DMS 273 (cell line): Measurements from ENCODE around the gene KLHL30.

Experiments
- DNase-seq: peaks from one replicate; lab custom pipeline; 2025; ENCODE audit not compliant: unreplicated experiment; lab: John Stamatoyannopoulos, UW

Gene KLHL30

GRCh38 chr2:238117199-238118154 is 21.0 kb upstream of the KLHL30 start:
- no peak for DNase-seq

- DNase-seq = peak; percentile 71
These were observed 18.6 kb upstream of the KLHL30 start for GRCh38 chr2:238119756-238120462.

GRCh38 chr2:238120463-238121298 is 17.8 kb upstream of the KLHL30 start:
- DNase-seq = peak; percentile 73

- DNase-seq = no peak
These were observed 16.8 kb upstream of the KLHL30 start for GRCh38 chr2:238121511-238122286.

- DNase-seq = no peak
These were observed 15.9 kb upstream of the KLHL30 start for GRCh38 chr2:238122287-238123217.

- DNase-seq = no peak
These were observed 15.1 kb upstream of the KLHL30 start for GRCh38 chr2:238123218-238123971.

GRCh38 chr2:238123991-238124470 is 14.4 kb upstream of the KLHL30 start:
- no peak for DNase-seq

- DNase-seq = no peak
These were observed 13.9 kb upstream of the KLHL30 start for GRCh38 chr2:238124488-238125126.

- no peak for DNase-seq
These were observed 13.2 kb upstream of the KLHL30 start for GRCh38 chr2:238125127-238125885.

- no peak for DNase-seq
These were observed 12.1 kb upstream of the KLHL30 start for GRCh38 chr2:238126338-238126737.

GRCh38 chr2:238126775-238127164 is 11.7 kb upstream of the KLHL30 start:
- DNase-seq = no peak

- no peak for DNase-seq
These were observed 11.1 kb upstream of the KLHL30 start for GRCh38 chr2:238127165-238128060.

GRCh38 chr2:238128061-238128440 is 10.4 kb upstream of the KLHL30 start:
- DNase-seq = no peak

- DNase-seq = no peak
These were observed 9.9 kb upstream of the KLHL30 start for GRCh38 chr2:238128534-238129001.

GRCh38 chr2:238129166-238130010 is 9.1 kb upstream of the KLHL30 start:
- no peak for DNase-seq
